HG03571 (cell line): ENCODE data around the gene XYLT1.

Source experiments
- ATAC-seq: cut with Tn5 transposase; IDR thresholded peaks from one replicate; pipeline ENCODE4 v1.9.1; 2021; ENCODE audit not compliant: unreplicated experiment

XYLT1 gene

DNA sequence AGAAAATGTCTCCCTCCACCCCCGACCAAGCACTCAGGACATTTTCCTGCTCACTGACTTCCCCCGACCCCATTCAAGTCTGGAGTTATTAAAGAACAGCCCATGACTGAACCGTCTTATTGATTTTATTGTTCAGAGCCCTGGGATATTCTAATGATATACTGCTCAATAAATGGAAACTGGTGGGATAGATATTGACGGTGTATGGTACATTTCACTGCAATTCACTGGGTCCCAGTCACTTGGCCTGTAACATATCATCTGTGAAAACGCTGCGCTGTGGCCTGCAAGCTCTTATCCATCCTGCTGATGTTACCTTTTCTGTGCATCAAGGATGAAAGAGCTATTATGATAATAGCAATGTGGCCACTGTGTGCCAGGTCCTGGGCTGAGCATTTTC, 258.2 kb downstream of the XYLT1 start:
- no peak for ATAC-seq

DNA sequence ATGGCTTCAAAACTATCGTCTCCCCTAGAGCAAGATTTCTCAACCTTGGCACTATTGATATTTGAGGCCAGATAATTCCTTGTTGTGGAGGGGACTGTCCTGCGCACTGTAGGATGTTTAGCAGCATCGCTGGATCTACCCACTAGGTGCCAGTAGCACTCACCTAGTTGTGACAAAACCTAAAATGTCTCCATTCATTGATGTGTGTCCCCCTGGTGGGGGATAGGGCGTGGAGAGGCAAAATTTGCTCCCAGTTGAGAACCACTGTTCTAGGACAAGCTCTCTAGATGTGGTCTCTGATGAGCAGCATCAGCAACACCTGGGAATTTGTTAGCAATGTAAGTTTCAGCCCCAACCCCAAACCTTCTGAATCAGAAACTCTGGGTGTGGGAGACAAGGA, 259.0 kb downstream of the XYLT1 start:
- ATAC-seq = no peak

DNA sequence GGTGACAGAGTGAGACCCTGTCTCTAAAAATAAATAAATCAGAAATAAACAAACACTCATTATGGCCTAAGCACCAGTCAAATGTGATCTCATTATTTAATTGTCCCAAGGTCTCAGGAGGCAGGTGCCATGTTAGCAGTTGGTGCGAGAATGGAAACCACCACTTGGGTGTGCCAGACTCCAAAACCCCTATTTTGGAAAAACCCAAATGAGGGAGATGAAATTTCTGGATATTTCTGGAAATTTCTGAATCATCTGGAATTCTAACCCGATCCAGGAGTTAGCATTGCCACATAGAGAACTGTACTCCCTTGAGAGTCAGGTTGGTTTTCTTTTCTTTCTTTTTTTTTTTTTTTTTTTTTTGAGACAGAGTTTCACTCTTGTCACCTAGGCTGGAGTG, 264.0 kb downstream of the XYLT1 start:
- ATAC-seq = no peak

DNA sequence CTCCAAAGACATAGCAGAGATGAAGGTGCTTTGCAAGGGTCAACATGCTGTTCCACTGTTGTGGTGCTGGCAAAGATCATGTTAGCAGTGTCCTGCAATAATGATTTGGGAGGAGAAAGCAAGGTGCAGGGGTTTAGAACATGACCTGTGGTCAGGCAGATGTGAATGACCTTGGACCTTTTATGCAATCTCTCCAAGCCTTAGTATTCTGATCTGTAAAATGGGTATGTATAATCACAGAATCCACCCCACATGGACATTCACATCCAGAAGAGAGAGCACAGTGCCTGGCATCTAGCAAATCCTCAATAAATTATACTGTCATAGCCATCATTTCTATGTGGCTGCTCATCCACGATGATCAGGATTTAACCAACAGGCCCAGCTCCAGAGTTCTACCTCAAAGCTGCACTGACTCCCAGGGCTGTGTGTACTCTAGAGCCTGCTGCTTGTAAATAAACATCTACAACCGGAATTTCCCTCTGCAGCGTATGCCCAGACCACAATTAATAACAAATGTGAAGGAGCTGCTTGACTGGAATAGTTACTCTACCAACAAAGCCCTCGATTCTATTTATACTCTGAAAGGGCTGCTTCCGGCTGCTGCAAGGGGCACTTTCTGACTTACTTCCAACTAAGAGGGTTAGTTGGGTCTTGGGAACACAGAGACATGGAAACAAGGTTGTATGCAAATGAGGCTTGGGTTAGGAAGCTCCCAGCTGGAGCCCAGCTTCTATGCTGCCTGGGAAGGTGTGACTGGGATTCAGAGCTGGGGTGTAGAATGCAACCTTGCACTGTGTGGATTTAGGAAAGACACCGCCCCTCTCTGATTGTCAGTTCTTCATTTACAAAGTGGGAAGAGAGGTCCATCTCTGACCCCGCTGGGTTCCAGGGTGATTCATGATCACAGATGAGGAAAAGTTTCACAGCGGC, 265.2 kb downstream of the XYLT1 start:
- ATAC-seq = no peak

GRCh38 chr16:17204644-17205043, 266.1 kb downstream of the XYLT1 start:
- ATAC-seq = no peak

- no peak for ATAC-seq
These were observed 266.6 kb downstream of the XYLT1 start for GRCh38 chr16:17204206-17204605.

DNA sequence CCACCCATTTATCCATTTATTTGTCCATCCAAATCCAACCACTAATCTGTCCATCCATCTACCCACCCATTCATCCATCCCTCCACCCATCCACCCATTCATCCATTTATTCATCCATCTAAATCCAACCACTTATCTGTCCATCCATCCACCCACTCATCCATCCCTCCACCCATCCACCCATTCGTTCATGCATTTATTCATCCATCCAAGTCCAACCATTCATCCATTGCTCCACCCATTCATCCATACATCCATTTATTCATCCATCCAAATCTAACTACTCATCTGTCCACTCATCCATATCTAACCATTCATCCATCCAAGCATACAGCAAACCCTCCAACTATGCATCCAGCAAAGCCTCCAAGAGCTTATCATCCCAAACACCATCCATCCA, 267.3 kb downstream of the XYLT1 start:
- no peak for ATAC-seq

DNA sequence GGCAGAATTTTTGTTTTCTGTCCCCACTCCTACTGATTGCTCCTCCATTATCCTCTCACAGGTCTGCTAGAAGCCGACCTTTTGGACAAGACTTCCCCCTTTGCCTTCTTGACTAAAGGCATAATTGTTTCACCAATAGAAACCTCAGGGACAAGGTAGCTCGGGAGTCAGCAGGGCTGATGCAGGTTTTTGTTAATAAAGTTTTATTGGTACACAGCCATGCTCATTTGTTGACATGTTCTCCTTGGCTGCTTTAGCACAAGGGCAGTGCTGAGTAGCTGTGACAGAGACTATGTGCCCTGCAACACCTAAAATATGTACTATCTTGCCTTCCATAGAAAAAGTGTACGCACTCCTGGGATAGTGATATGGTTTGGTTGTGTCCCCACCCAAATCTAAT, 271.6 kb downstream of the XYLT1 start:
- no peak for ATAC-seq

DNA sequence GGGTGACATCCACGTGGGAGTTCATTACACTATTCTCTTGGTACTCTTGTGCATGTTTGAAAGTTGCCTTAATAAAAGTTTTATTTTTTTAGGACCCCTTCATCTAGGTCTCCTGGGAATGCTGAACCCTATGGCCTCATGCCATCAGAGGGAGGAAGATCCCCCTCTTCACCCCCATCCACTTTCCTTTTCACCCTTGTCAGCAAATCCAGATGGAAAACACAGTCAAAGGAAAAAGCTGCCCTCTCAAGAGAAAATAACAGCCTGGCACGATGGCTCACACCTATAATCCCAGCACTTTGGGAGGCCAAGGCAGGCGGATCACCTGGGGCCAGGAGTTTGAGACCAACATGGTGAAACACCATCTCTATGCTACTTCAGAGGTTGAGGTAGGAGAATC, 274.2 kb downstream of the XYLT1 start:
- ATAC-seq = no peak

DNA sequence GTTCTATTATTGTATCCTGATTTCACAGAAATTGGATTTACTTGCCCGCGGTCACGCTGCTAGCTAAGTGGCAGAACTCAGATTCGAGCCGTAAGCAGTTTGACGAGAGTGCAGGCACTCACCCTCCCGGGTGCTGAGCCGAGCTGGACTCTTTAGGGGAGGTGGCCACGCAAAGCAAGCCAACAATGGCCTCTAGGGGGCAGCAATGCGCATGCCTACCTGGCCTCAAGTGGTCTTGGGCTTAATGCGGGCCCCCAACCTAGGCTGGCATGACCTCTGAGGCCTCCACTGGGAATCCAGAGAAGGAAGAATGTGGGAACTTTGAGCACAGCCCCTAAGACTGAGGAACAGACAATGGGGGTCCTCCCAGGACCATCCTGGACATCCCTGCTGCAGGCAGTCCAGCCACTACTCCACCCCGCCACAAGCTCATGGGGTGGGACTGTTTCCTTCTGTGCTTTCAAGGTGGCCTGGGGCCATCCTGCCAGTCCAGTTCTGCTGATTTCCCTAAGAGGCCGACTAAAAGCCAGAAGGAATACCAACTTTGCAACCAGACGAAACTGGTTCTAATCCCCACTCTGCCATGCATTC, 276.5 kb downstream of the XYLT1 start:
- no peak for ATAC-seq

DNA sequence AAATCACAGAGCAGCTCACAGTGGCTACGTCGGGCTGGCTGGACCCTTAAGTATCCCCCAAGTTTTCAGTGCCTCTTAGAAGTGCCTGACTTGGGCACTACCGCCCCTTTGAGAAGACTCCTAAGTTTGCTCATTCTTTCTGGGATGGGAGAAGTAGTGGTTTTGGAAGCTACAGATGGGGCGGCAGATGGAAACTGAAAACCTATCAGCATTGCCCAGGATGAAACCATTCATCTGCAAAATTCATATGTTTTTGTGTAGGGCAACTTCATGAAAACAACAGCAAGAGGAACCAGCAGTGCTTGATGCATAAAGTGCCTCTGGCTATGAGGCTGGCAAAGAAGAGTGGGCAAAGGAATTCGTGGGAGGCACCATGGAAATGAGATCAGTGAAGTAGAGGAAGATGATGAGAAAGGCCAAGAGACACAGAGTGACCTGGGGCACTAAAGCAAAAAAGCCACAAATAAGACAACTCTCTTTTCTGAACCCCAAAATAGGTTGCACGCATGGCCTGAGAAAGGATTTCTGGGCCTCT, 277.1 kb downstream of the XYLT1 start:
- no peak for ATAC-seq

DNA sequence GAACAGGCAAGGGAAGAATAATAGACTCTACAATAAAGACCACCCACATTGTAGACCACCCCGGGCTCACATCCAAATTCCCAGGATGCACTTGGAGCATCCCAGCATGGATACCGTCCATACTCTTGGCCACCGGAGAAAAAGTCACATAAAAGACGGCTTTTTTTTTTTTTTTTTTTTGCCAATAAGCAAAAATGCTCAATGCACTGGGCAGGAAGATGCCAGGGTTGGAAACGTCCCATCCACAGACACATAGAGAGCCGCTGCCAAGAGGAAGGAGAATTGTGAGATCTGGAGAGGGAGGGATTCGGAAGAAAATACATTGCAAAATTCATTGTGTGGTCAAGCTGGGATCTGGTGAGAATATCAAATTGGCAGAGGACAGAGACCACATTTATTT, 286.7 kb downstream of the XYLT1 start:
- ATAC-seq = no peak

- no peak for ATAC-seq
These were observed 292.5 kb downstream of the XYLT1 start for GRCh38 chr16:17177959-17178905.

- ATAC-seq = no peak
These were observed 293.4 kb downstream of the XYLT1 start for GRCh38 chr16:17177242-17177958.

DNA sequence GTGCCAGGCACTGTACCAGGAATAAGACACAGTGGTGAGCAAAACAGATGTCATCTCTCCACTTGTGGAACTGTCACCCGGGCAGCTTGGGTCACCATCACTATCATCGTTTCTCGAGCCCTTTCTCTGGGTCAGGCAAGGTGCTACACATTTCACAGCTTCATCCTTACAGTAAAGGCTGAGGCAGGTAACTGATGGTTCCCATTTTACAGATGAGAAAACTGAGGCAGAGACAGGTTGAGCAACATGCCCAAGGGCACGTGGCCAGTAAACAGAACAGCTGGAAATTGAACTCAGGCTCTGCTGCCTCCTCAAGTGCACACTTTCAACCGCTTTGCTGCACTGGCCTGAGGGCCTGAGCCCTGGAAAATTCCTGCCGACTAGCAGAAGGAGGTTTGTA, 294.6 kb downstream of the XYLT1 start:
- ATAC-seq = no peak

DNA sequence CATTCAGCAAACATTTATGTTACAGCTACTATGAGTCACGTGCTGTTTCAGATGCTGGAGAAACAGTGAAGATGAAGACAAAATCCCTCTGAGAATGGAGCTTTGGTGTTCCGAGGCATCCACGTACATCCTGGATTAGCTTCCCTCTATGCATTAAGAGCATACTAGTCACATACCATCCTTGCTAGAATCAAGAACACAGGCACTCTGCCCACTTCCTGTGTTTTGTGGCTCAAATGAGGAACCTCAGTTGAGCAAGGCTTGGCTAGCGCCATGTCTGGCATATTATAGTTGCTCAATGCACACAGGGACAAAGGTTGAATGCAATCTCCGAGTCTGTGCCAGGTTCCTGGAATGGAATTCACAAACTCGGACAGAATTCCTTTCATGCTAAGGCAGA, 297.5 kb downstream of the XYLT1 start:
- no peak for ATAC-seq

GRCh38 chr16:17171250-17172143, 299.3 kb downstream of the XYLT1 start:
- no peak for ATAC-seq

DNA sequence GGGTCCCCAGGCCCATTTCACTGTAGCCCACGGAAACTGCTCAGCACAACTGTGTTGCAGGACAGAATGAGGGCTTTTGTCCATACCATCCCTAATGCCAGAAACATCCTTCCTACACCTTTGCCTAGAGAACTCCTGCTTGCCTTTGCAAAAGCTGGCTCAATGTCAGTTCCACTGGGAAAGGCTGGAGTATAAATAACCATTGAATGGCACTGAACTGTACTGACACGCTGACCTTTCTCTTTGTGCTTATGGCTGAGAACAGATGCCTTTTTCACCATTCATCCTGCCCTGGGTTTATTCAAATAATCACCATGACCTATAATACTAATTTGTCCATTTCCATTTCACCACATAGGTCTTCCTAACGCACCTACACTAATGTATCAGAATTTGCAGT, 300.3 kb downstream of the XYLT1 start:
- ATAC-seq = no peak

DNA sequence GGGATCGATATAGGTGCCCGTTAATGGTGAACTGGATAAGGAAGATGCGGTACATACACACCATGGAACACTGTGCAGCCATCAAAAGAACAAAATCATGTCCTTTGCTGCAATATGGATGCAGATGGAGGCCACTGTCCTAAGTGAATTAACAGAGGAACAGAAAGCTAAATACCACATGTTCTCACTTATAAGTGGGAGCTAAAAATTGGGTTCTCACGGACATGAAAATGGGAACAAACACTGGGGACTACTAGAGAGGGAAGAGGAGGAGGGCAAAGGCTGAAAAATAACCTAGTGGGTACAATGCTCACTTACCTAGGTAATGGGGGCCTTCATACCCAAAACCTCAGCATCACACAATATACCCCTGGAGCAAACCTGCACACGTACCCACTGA, 302.6 kb downstream of the XYLT1 start:
- ATAC-seq = no peak

- no peak for ATAC-seq
These were observed 304.7 kb downstream of the XYLT1 start for GRCh38 chr16:17166095-17166494.
